C4-2B (cell line): ENCODE data around the gene SLC25A39.

ENCODE experiments used
- CTCF ChIP-seq: fragments of 450-650 bp; conservative IDR thresholded peaks from 2 replicates; pipeline ENCODE4 v1.5.1; 2017; ENCODE audit warnings: mild to moderate bottlenecking
- ZFX ChIP-seq: fragments of 450-650 bp; IDR thresholded peaks from 2 replicates; pipeline ENCODE4 v1.6.1; 2017

DNA sequence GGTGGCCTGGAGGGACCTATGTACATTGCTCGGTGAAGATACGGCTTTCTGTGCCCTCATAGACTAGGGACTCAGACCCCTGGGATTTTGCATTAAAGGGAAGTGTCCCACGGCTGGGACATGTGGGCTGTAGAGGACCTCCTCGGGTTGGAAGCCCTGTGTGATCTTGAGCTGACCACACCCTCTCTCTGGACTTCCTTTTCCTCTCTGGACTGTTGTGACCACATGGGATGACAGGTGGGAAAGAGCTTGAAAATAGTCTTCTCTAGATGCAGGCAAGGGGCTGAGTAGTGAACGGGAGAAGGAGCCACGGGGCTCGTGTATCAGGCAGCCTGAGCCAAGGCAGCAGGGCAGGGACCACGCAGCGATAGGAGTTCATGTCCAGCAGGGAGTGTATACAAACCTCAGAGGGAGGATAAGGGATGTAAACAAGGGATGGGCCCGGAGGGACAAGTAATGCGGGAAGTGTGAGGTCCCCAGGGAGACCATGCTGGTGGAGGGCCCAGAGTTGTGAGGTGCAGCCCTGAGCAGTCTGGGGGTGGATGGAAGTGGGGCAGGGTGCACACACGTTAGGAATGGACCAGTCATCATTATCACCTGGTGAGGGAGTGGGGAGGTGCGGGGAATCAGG, 52.2 kb downstream of the SLC25A39 start:
- no peak for TF ChIP-seq CTCF
- no peak for TF ChIP-seq ZFX
